Thoracic aorta (tissue), 2 donors: ENCODE results near the gene PPP1R17. TPM values are rescaled to one million over a fixed set of nuclear protein-coding genes. Genes with fewer than 3 reads are reported as not detected.

Experiments used
- ATAC-seq: fragments of 150-250 bp; one replicate; pipeline ENCODE4 v1.8.0; 2017; ENCODE audit warnings: low read depth; ENCODE audit not compliant: insufficient number of reproducible peaks, low FRiP score
- DNase-seq: peaks from one replicate; pipeline ENCODE4 v3.0.0-alpha.2; 2020; ENCODE audit warnings: low spot score
- H3K27ac ChIP-seq, 2 donors: fragments of 200-600 bp; sonication (generic); 1 replicate in 1 of 2; 2 replicates in 1 of 2; pipeline ENCODE4 v1.5.1; 2016; ENCODE audit warnings: mild to moderate bottlenecking in 2 of 2, moderate library complexity in 2 of 2
- H3K27me3 ChIP-seq: fragments of 200-600 bp; sonication (generic); replicated peaks from 2 replicates; pipeline ENCODE4 v1.6.0; 2016; ENCODE audit warnings: mild to moderate bottlenecking; ENCODE audit not compliant: insufficient read depth
- H3K36me3 ChIP-seq: fragments of 200-600 bp; sonication (generic); one replicate; pipeline ENCODE4 v1.5.1; 2016
- H3K4me1 ChIP-seq, 2 donors: fragments of 200-600 bp; sonication (generic); 1 replicate in 1 of 2; 2 replicates in 1 of 2; pipeline versions ENCODE4 v1.5.1 to v1.6.0; 2016; ENCODE audit warnings: low read depth in 2 of 2, mild to moderate bottlenecking in 1 of 2; ENCODE audit not compliant: control insufficient read depth in 1 of 2
- H3K4me3 ChIP-seq: fragments of 200-600 bp; sonication (generic); 2 replicates; pipeline ENCODE4 v1.5.1; 2016; ENCODE audit warnings: mild to moderate bottlenecking
- H3K9me3 ChIP-seq: fragments of 200-600 bp; sonication (generic); 2 replicates; pipeline ENCODE4 v1.5.1; 2016
- total RNA-seq, 2 donors: library from RNA; depleted of rRNA; stranded (reverse); fragments of >200 nt; gene quantifications; one replicate each; pipeline versions ENCODE4 v1.1.0 to v1.2.3, GENCODE V29; 2016
- TF ChIP-seq, protein P1 (sequence below): fragments of 200-600 bp; sonication (generic); IDR thresholded peaks from one replicate; pipeline ENCODE4 v1.5.1; 2019; ENCODE audit warnings: antibody characterized with exemption

The PPP1R17 gene
- not detected for total RNA-seq

DNA sequence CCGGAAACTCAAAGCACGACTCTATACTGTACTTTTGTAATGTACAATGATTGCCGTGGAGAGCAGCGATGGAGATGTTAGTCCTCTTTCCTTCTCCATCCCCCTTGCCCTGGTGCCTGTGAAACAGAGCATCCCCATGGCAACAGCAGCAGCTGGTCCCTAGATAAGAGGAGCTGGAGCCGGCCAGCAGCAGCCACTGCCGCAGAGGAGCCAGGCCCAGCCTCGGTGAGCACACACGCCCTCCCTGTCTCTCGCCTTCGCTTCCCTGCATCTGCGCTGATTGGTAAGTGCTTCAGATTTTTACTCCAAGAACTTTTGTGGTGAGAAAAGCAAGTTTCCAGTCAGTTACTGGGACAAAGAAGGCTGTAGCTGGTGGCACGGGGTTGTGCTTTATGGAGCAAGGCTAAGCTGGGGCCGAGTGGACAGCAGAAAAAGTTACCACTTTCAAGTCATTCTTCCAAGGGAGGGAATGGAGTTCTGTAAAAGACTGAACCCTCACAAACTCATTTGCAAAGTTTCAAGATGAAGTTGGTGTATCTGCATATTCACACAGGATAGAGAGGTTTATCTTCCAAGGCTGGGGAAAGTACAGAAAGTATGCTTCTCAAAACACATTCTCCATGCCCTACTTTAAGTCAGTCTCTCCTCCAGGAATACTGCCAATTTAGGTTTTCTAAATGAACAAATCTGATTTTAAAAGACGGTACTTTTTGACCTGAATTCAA is at the start of gene PPP1R17:
Gene PPP1R17, plus strand, starts transcription at position 192 of the 725 bp plus-strand sequence. CDS start 5,227 bp downstream, outside the sequence.
- TF ChIP-seq, protein P1, sequence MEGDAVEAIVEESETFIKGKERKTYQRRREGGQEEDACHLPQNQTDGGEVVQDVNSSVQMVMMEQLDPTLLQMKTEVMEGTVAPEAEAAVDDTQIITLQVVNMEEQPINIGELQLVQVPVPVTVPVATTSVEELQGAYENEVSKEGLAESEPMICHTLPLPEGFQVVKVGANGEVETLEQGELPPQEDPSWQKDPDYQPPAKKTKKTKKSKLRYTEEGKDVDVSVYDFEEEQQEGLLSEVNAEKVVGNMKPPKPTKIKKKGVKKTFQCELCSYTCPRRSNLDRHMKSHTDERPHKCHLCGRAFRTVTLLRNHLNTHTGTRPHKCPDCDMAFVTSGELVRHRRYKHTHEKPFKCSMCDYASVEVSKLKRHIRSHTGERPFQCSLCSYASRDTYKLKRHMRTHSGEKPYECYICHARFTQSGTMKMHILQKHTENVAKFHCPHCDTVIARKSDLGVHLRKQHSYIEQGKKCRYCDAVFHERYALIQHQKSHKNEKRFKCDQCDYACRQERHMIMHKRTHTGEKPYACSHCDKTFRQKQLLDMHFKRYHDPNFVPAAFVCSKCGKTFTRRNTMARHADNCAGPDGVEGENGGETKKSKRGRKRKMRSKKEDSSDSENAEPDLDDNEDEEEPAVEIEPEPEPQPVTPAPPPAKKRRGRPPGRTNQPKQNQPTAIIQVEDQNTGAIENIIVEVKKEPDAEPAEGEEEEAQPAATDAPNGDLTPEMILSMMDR: no peak
- DNase-seq (no peak), ATAC-seq (no peak)
- Histone ChIP-seq H3K4me1 (no peaks in the 10 kb centered on the region), H3K27me3 (no peaks in the 10 kb centered on the region), H3K27ac (no peak within 1 kb of the TSS), H3K4me3 (no peak within 1 kb of the TSS), H3K36me3 (no peaks in the 10 kb centered on the region), H3K9me3 (no peaks in the 10 kb centered on the region)

DNA sequence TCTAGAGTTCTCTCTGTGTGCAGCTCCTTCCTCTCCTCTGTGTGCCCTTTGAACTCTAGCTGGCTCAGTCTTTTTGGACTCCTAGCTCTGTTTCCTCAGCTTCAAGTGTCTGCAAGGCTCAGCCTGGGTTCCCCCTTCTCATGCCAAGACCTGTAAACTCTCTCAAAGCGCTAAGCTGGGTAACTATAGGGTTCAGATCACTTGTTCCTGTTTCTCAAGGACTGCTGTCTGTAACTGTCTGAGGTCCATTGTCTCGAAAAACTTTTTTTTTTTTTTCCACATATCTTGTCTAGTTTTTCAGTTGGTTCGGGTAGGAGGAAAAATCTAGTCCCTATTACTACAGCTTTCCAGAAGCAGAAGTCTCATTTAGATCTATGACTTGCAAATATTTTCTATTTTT is 46.6 kb upstream of the PPP1R17 start:
- Histone ChIP-seq H3K27me3 (no peaks in the 10 kb centered on the region), H3K27ac (no peak overlapping the region), H3K36me3 (no peaks in the 10 kb centered on the region), H3K4me1 (no peaks in the 10 kb centered on the region), H3K4me3 (no peak overlapping the region), H3K9me3 (no peaks in the 10 kb centered on the region)
- TF ChIP-seq, protein P1: no peak
- ATAC-seq (no peak), DNase-seq (no peak)

DNA sequence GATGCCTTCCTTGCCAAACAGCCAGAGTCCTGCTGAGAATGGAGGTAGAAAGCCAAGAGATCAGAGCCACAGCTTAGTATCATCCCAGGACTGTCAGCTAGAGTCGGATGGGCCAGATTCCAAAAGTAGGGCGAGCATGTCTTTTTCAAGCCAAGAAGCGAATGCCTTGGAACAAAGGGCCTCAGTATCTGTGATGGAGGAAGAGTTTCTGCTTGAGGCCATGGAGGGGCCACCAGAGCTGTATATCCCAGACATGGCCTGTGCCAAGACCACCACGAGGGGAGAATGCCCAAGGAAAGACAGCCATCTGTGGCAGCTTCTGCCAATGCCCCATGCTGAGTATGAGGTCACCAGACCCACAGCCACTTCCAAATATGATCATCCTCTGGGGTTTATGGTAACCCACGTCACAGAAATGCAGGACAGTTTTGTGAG is 44.3 kb upstream of the PPP1R17 start:
- TF ChIP-seq, protein P1: no peak
- Histone ChIP-seq H3K4me3 (no peak overlapping the region), H3K9me3 (no peaks in the 10 kb centered on the region), H3K27ac (no peak overlapping the region), H3K27me3 (no peaks in the 10 kb centered on the region), H3K36me3 (no peaks in the 10 kb centered on the region), H3K4me1 (no peaks in the 10 kb centered on the region)
- no peak for ATAC-seq
- DNase-seq: no peak

DNA sequence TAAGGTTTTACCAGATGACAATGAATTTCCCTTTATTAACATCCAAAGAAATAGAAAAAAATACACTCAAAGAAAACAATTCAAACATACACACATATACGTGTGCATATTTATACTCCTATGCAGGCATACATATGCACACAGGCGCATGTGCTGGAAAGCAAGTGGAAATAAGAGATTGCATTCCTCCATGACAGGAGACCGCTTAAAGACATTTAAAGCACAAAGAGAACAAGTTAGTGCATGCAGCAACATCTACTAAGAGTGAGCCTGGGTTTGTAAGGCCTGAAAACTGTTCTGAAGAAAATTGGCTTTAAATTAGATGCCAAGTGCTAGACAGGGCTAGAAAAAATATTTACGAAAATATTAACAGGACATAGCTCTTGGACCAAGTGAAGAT is 40.1 kb upstream of the PPP1R17 start:
- DNase-seq: no peak
- no peaks in the 10 kb centered on the region for H3K4me1 ChIP-seq
- no peak for ATAC-seq
- no peak overlapping the region for H3K4me3 ChIP-seq
- no peaks in the 10 kb centered on the region for H3K36me3 ChIP-seq
- TF ChIP-seq, protein P1: no peak
- no peaks in the 10 kb centered on the region for H3K9me3 ChIP-seq
- H3K27ac ChIP-seq: no peak overlapping the region
- no peaks in the 10 kb centered on the region for H3K27me3 ChIP-seq

DNA sequence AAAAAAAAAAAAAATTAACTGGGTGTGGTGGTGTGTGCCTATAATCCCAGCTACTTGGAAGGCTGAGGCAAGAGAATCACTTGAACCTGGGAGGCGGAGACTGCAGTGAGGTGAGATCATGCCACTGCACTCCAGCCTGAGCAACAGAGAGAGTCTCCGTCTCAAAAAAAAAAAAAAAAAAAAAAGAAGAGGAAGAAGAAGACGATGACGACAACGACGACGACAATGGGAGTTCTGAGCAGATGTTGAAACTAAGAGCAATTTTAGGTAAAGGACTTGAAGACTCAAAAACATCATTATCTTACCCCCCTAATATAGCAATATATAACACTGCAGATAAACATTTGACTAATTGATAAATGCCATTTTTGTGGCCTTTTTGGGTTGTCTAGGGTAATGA is 39.5 kb upstream of the PPP1R17 start:
- no peak for DNase-seq
- H3K4me3 ChIP-seq: no peak overlapping the region
- no peaks in the 10 kb centered on the region for H3K27me3 ChIP-seq
- H3K4me1 ChIP-seq: no peaks in the 10 kb centered on the region
- no peak overlapping the region for H3K27ac ChIP-seq
- no peaks in the 10 kb centered on the region for H3K9me3 ChIP-seq
- TF ChIP-seq, protein P1: no peak
- no peaks in the 10 kb centered on the region for H3K36me3 ChIP-seq
- no peak for ATAC-seq
